ENCODE data around the gene NPR1. TPM values are rescaled to one million over a fixed set of nuclear protein-coding genes. Genes with fewer than 3 reads are reported as not detected.
"Not testable (repeated sequence)": the region's sequence is repeated elsewhere in the genome, so short reads cannot be mapped to it uniquely, and the experiment has no call there.

NPR1 gene
- total RNA-seq, 1 donor from 2014 or later = 9.4 TPM

- DNase-seq (ENCODE audit: low read depth in 2 of 2) = no peak
Measured at GRCh38 chr1:153649137-153649862, 29.2 kb upstream of the NPR1 start.

DNA sequence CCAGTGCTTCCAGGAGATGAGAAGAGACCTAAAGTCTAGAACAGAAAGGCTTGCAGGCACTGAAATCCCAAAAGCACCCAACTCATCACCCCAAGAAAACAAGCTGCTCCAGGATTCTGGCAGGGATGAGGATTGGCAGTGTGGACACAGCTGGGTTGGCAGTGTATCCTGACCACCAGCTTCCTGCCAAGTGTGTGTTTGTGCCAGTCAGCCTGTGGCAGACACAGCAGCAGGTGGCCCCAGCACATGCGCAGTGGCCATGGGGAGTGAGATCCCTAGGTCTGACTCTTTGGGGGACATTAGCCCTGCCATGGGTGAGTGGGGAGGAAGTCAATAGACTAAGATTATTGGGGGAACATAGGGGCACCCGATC, 28.6 kb upstream of the NPR1 start:
- peak in 1 of 2 donors; percentile 23 for DNase-seq (ENCODE audit: low read depth in 2 of 2)

- no peak for DNase-seq (ENCODE audit: low read depth in 2 of 2)
Measured at GRCh38 chr1:153651771-153652170, 26.7 kb upstream of the NPR1 start.

GRCh38 chr1:153652805-153653500, 25.5 kb upstream of the NPR1 start:
- peak in 1 of 2 donors; percentile 8 for DNase-seq (ENCODE audit: low read depth in 2 of 2)

DNA sequence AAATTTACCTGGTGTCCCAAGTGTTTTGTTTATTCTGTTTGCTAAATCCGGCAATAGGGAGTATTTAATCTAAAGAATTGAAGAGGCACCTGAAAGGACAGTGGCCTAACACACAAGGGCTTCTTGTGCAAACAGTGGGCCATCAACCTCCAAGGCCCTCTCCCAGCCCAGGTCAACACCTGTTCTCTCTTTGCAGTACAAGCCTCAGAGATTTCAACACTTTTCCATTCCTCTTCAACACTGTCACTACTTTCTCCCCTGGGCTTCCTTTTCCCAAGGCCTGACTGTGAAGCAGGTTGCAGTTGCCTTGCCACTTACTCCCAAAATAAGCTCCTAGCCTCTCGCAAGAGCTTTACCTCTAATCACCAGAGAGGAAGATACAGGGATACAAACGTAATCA, 23.2 kb upstream of the NPR1 start:
- no peak for DNase-seq (ENCODE audit: low read depth in 2 of 2)

DNA sequence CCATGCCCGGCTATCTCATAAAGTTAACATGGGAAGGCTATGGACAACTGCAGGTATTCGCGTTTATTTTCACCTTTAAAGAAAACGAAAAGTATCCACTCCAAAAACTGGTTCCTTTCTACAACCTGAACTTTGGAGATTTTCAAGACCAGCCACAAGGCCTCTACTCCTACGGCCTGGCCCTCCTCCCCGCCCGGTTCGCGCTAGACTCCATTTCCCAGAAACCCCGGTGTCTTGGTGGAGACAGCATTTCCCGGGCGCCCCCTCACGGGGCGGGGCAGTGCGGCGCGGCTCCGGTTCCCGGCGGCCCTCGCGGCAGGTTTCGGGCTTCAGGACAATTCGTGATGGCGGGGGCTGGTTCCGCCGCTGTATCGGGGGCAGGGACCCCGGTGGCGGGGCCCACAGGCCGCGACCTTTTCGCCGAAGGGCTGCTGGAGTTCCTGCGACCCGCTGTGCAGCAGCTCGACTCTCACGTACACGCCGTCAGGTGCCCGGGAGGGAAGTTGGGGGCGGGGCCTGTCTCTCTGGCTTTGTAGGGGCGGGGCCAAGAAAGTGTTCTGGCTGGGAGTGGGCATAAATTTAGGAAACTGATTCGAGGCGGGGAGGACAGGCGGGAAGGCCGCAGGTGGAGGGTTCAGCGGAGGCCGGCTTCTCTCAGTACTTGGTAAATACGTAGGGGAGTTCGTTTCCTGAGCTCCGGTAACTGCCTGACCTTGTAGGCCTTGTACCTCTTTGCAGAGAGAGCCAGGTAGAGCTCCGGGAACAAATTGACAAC, 19.9 kb upstream of the NPR1 start, which contains the start of gene SNAPIN:
Gene SNAPIN (plus strand): TSS at position 304 of the 775 bp plus-strand sequence. CDS start 41 bp downstream, at position 345.
- peak in 1 of 2 donors; percentile 67 for DNase-seq (ENCODE audit: low read depth in 2 of 2)

- no peak for DNase-seq (ENCODE audit: low read depth in 2 of 2)
Measured at GRCh38 chr1:153659175-153659534, 19.3 kb upstream of the NPR1 start.

GRCh38 chr1:153659656-153660055, 18.8 kb upstream of the NPR1 start:
- DNase-seq (ENCODE audit: low read depth in 2 of 2) = no peak

DNA sequence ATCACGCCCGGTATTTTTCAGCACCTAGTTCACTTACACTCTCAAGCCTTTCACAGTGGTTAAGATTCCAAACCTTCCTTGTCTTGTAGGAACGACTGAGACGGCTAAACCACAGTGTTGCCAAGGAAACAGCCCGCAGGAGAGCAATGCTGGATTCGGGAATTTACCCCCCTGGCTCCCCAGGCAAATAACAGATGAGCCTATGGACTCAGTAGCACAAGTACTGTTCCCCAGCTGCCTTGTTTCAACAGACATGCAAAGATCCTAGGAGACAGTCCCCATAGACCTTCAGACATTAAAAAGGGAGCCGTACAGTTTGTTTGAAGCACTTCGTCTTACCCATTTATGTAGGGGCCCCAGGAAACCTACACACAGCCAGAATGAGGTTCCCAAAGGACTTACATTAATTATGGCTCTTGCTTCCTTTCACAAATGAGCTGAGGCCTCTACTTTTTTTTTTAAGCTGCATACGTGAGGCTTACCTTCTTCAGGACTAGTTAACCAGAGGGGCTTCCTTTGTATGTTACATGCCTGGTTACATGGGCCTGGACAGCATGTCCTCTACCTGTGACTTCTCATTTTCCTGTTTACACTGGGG, 17.3 kb upstream of the NPR1 start:
- no peak for DNase-seq (ENCODE audit: low read depth in 2 of 2)

DNA sequence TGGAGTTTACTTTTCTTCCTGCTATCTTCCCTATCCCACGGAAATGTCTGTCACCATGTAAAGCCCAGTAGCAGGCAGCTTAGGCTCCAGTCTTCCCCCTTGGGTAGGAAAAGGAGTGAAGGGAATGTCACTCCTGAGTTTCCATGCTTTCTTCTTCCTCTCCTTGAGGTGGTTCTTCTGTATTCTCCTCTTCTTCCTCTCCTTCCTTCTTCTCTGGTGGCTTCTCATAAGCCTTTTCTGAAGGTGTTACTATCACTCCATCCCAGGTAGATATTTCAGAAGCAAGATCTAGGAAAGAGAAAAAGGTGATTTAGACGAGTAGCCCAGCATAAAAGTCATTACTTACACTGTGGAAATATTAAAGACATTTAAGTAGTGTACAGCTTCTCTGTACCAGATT, 16.2 kb upstream of the NPR1 start:
- DNase-seq (ENCODE audit: low read depth in 2 of 2) = no peak

GRCh38 chr1:153663211-153663610, 15.3 kb upstream of the NPR1 start:
- DNase-seq (ENCODE audit: low read depth in 2 of 2) = no peak

GRCh38 chr1:153667439-153667838, 11.0 kb upstream of the NPR1 start:
- DNase-seq (ENCODE audit: low read depth in 2 of 2) = no peak

DNA sequence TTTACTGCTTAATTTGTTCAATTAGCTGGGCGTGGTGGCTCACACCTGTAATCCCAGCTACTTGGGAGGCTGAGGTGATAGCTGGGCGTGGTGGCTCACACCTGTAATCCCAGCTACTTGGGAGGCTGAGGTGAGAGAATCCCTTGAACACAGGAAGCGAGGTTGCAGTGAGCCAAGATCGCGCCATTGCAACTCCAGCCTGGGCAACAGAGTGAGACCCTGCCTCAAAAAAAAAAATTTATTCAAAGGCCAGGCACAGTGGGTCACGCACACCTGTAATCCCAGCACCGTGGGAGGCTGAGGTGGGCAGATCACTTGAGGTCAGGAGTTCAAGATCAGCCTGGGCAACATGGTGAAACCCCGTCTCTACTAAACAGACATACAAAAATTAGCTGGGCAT, 9.8 kb upstream of the NPR1 start:
- DNase-seq (ENCODE audit: low read depth in 2 of 2) = not testable (repeated sequence)

DNA sequence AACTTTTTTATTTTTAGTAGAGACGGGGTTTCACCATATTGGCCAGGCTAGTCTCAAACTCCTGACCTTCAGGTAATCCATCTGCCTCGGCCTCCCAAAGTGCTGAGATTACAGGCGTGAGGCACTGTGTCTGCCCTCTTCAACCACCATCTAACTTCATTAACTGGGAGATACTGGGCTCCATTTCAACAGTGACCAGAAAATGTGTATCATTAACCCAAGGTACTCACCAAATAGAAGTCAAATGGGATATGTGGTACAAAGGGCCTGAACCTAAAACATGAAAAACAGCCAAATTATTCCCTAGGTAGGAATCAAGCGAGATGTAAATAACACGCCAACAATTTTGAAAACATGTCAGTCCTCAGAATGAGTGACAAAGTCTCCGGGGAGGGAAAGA, 8.9 kb upstream of the NPR1 start:
- no peak for DNase-seq (ENCODE audit: low read depth in 2 of 2)

DNA sequence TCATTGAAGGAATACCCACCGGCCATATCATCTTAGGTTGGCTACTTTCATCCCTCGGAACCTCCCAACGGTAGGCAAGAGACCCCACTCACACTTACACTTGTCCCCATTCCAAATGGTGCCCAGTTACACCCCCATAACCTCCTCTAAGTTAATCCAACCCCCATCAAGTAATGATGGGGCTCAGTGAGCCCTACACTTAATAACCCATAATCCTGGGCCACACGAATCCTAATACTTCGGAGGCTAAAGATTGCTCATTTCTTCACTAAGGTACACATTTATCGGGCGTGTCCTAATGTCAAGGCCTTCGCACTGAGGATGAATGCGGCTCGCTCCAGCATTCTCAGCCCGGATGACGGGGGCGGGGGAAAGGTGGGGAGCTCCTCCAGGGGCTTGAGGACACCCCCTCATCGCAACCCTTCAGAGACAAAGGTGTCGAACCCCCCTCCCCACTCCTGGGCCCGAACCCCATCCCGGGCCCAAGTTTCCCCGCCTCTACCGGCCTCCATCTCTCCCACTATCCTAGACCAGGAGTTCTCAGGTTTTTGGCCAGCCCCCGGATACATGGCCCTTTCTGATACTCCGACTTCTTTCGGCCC, 8.1 kb upstream of the NPR1 start:
- peak in 1 of 2 donors; percentile 22 for DNase-seq (ENCODE audit: low read depth in 2 of 2)

GRCh38 chr1:153670859-153671627, 7.4 kb upstream of the NPR1 start, which contains the start of gene ILF2:
ILF2 (minus strand) TSS chr1:153670993; CDS start chr1:153670922, 71 bp downstream.
- peak; percentile 100 for DNase-seq (ENCODE audit: low read depth in 2 of 2)

- not testable (repeated sequence) for DNase-seq (ENCODE audit: low read depth in 2 of 2)
Measured at GRCh38 chr1:153671628-153672353, 6.7 kb upstream of the NPR1 start.

GRCh38 chr1:153673511-153673910, 5.0 kb upstream of the NPR1 start:
- no peak for DNase-seq (ENCODE audit: low read depth in 2 of 2)

GRCh38 chr1:153677718-153678518, 570 bp upstream of the NPR1 start:
- peak in 1 of 2 donors; percentile 72 for DNase-seq (ENCODE audit: low read depth in 2 of 2)
